ENCODE results near the gene HAVCR1.

GRCh38 chr5:157045601-157046000 lies 13.3 kb downstream of the HAVCR1 start:
- TF ChIP-seq CTCF (IDR thresholded peaks at IDR 0.05) (no peak), EZH2 (IDR thresholded peaks at IDR 0.05; ENCODE audit: borderline replicate concordance, insufficient read depth, low read depth, low read length, poor library complexity, severe bottlenecking) (no peak)
